Testis (tissue), 3 donors: Measurements from ENCODE around the gene VWA5B2. TPM values are rescaled to one million over a fixed set of nuclear protein-coding genes. Genes with fewer than 3 reads are reported as not detected.

Experiments
- DNase-seq: peaks from one replicate; pipeline ENCODE4 v3.0.0-alpha.2; 2019
- H3K27ac ChIP-seq, 2 donors: fragments of 200-600 bp; sonication (generic); one replicate each; pipeline ENCODE4 v1.5.1; 2019
- H3K27me3 ChIP-seq: fragments of 200-600 bp; sonication (generic); one replicate; pipeline ENCODE4 v1.5.1; 2019
- H3K36me3 ChIP-seq: fragments of 200-600 bp; sonication (generic); one replicate; pipeline ENCODE4 v1.5.1; 2017; ENCODE audit warnings: low read depth; ENCODE audit errors: missing control alignments
- H3K4me1 ChIP-seq: fragments of 200-600 bp; sonication (generic); one replicate; pipeline ENCODE4 v1.5.1; 2019
- H3K4me3 ChIP-seq, 2 donors: fragments of 200-600 bp; sonication (generic); one replicate each; pipeline ENCODE4 v1.5.1; 2017 to 2019
- H3K9me3 ChIP-seq: fragments of 200-600 bp; sonication (generic); one replicate; pipeline ENCODE4 v1.5.1; 2017
- POLR2A ChIP-seq: fragments of 450-650 bp; IDR thresholded peaks from one replicate; pipeline ENCODE4 v1.6.1; 2017; ENCODE audit warnings: antibody characterized with exemption, mild to moderate bottlenecking, moderate library complexity
- WGBS, 2 donors: methylation state at CpG; one replicate each; pipeline ENCODE4 v1.1.5; 2018; 5-methylcytosine and 5-hydroxymethylcytosine counted together
- intact Hi-C: fragments of 100-400 bp; cut with DNase I; formaldehyde crosslinking; loops from one replicate; pipeline ENCODE4 v1.15.1; 2023; ENCODE audit warnings: low total_unique reads
- polyA plus RNA-seq: library from polyadenylated mRNA; stranded (reverse); fragments of 350-450 nt; fragmentation: Illumina TruSeq; extraction: RNeasy Lipid Tissue Mini Kit (QIAGEN cat#74804); gene quantifications from one replicate; pipeline ENCODE4 v1.2.3, GENCODE V29; 2014; ENCODE audit warnings: low read depth, low replicate concordance; ENCODE audit not compliant: insufficient read depth
- total RNA-seq, 2 donors: library from RNA; depleted of rRNA; stranded (reverse); fragments of >200 nt; gene quantifications; one replicate each; pipeline ENCODE4 v1.2.3, GENCODE V29; 2016
- TF ChIP-seq, protein P1 (sequence below), 3 experiments: fragments of 450-650 bp in 2 of 3; fragments of 200-600 bp in 1 of 3; sonication (generic) in 1 of 3; IDR thresholded peaks; one replicate each; pipeline ENCODE4 v1.5.1; 2016 to 2019; ENCODE audit warnings: antibody characterized with exemption in 3 of 3, mild to moderate bottlenecking in 2 of 3, moderate library complexity in 1 of 3

VWA5B2 gene
- total and polyA plus RNA-seq, 3 donors from 2014 or later: 2.5 to 17.6 (median 13.8) TPM

DNA sequence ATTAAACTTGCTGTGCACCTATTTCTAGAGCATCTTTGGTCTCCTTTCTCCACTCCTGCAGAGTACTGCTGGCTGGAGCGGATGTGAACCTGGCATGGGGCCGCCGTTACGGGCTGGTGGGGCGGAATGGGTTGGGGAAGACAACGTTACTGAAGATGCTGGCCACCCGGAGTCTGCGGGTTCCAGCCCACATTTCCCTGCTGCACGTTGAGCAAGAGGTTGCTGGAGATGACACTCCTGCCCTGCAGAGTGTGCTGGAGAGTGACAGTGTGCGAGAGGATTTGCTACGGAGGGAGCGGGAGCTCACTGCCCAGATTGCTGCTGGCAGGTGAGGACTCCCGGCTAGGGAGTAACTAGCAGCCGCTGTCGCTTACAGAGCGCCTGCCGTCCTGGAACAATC is 41.3 kb upstream of the VWA5B2 start:
- H3K4me3 ChIP-seq: no peak overlapping the region
- no peaks in the 10 kb centered on the region for H3K36me3 ChIP-seq
- peaks cover 21% of the 10 kb centered on the region for H3K4me1 ChIP-seq
- no peaks in the 10 kb centered on the region for H3K27me3 ChIP-seq
- TF ChIP-seq, protein P1, sequence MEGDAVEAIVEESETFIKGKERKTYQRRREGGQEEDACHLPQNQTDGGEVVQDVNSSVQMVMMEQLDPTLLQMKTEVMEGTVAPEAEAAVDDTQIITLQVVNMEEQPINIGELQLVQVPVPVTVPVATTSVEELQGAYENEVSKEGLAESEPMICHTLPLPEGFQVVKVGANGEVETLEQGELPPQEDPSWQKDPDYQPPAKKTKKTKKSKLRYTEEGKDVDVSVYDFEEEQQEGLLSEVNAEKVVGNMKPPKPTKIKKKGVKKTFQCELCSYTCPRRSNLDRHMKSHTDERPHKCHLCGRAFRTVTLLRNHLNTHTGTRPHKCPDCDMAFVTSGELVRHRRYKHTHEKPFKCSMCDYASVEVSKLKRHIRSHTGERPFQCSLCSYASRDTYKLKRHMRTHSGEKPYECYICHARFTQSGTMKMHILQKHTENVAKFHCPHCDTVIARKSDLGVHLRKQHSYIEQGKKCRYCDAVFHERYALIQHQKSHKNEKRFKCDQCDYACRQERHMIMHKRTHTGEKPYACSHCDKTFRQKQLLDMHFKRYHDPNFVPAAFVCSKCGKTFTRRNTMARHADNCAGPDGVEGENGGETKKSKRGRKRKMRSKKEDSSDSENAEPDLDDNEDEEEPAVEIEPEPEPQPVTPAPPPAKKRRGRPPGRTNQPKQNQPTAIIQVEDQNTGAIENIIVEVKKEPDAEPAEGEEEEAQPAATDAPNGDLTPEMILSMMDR (IDR thresholded peaks at IDR 0.05): no peak
- TF ChIP-seq POLR2A: no peak
- H3K27ac ChIP-seq: no peak overlapping the region
- intact Hi-C loops: no loop called here
- H3K9me3 ChIP-seq: no peaks in the 10 kb centered on the region
- DNase-seq: no peak
- 78 to 88% methylated on average over 11 to 17 of the region's 17 CpGs for WGBS, 2 donors

DNA sequence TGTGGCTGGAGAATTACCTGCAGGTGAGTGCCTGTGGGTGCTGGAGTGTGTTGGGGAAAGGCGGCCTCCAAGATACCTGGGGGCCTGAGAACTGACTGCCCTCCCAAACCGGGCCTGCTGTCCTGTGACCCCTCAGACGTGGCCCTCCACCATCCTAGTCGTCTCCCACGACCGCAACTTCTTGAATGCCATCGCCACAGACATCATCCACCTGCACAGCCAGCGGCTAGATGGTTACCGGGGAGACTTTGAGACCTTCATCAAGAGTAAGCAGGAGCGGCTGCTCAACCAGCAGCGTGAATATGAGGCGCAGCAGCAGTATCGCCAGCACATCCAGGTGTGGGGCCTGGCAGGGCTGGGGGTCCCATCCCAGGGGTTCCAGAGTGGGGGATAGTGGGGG is 40.0 kb upstream of the VWA5B2 start:
- 89 to 90% methylated on average over 9 to 13 of the region's 13 CpGs for WGBS, 2 donors
- intact Hi-C loops: no loop called here
- Histone ChIP-seq H3K36me3 (no peaks in the 10 kb centered on the region), H3K27ac (no peak overlapping the region), H3K9me3 (no peaks in the 10 kb centered on the region), H3K27me3 (no peaks in the 10 kb centered on the region), H3K4me3 (no peak overlapping the region), H3K4me1 (peaks cover 21% of the 10 kb centered on the region)
- no peak for DNase-seq
- TF ChIP-seq, protein P1 (IDR thresholded peaks at IDR 0.05): no peak
- no peak for TF ChIP-seq POLR2A

DNA sequence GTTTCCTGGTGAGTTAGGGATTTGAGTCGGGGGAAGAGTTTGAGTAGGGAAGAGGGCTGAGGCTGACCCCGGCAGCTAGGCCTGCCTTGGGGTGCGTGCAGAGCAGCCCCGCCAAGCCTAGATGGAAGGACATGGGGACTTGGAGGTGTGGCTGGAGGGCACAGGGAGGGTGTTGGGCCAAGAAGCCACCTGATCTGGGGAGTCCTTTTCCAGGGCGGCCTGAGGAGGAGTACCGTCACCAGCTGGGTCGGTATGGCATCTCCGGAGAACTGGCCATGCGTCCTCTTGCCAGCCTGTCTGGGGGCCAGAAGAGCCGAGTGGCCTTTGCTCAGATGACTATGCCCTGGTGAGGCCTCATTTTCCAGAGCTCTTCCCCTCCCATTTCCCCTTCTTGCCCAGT is 36.5 kb upstream of the VWA5B2 start:
- intact Hi-C loops: no loop called here
- no peaks in the 10 kb centered on the region for H3K36me3 ChIP-seq
- WGBS, 2 donors: 94 to 97% methylated on average over 6 to 10 of the region's 10 CpGs

DNA sequence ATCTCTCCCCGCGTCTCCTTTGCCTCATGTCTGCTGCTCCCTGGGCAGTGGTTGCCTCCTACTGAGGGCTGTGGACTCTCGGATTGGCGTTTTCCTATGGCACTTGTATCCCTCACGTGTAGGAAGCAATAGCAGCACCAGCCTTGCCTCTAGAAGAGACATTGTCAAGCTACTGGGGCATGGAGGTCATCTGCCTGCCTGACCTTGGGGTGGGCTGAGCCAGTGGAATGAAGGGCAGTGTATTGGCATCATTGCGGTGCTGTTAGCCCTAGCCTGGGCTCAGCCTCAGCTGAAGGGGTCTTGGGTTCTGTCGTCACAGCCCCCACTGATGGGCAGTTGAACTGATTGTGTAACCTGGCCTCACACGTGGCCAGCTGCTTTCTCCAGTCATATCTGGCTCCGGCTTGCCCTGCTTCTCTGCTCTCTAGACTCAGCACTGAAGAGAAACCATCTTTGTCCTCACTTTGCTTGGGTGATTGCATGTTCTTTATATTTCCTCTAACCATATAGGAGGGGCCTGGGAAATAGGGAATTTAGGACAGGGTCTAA is 35.3 kb upstream of the VWA5B2 start:
- intact Hi-C loops: no loop called here
- H3K9me3 ChIP-seq: no peaks in the 10 kb centered on the region
- DNase-seq: no peak
- peaks cover 9% of the 10 kb centered on the region for H3K4me1 ChIP-seq
- H3K27me3 ChIP-seq: no peaks in the 10 kb centered on the region
- no peak overlapping the region for H3K4me3 ChIP-seq
- WGBS, 2 donors: 84 to 87% methylated on average over 7 to 9 of the region's 9 CpGs
- TF ChIP-seq POLR2A: no peak
- TF ChIP-seq, protein P1 (IDR thresholded peaks at IDR 0.05): no peak
- H3K36me3 ChIP-seq: no peaks in the 10 kb centered on the region
- no peak overlapping the region for H3K27ac ChIP-seq

More for the DNA sequence above, 36.5 kb upstream of the VWA5B2 start:
- Histone ChIP-seq H3K4me1 (peaks cover 9% of the 10 kb centered on the region), H3K4me3 (no peak overlapping the region), H3K9me3 (no peaks in the 10 kb centered on the region), H3K27me3 (no peaks in the 10 kb centered on the region), H3K27ac (no peak overlapping the region)
- TF ChIP-seq, protein P1 (IDR thresholded peaks at IDR 0.05): no peak
- TF ChIP-seq POLR2A: no peak
- no peak for DNase-seq

DNA sequence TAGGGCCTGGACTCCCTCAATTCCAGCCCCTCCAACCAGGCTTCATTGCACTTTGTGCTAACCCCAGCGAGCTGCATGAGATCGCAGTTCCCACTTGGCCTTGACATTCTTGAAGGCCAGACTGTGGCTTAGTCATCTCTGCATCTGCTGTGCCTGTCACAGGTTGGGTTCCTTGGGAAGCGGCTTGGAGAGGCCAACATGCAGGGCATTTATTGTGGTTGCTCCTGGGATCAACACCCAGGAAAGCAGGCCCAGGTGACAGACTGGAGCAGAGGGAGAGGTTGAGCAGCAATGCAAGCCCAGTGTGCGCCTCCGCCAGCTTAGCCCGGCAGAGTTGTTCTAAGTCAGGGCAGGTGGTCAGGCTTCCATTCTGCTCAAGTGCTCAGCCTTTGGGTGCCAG is 32.8 kb upstream of the VWA5B2 start:
- no peaks in the 10 kb centered on the region for H3K36me3 ChIP-seq
- no peak for DNase-seq

More for the DNA sequence above, 32.8 kb upstream of the VWA5B2 start:
- 59 to 76% methylated on average over 5 to 6 of the region's 6 CpGs for WGBS, 2 donors
- Histone ChIP-seq H3K27ac (no peak overlapping the region), H3K4me1 (peaks cover 9% of the 10 kb centered on the region), H3K4me3 (no peak overlapping the region), H3K9me3 (no peaks in the 10 kb centered on the region), H3K27me3 (no peaks in the 10 kb centered on the region)
- TF ChIP-seq, protein P1 (IDR thresholded peaks at IDR 0.05): no peak
- TF ChIP-seq POLR2A: no peak
- intact Hi-C loops: no loop called here
